HepG2 (cell line): ENCODE data around the gene MSMO1. TPM values are rescaled to one million over a fixed set of nuclear protein-coding genes. Genes with fewer than 3 reads are reported as not detected.

Experiments
- ARNT2 ChIP-seq: sonication (generic); formaldehyde crosslinking; IDR thresholded peaks from 2 replicates; pipeline ENCODE4 v1.8.0; 2022; ENCODE audit warnings: mild to moderate bottlenecking, low read depth, missing genetic modification reagents, moderate library complexity
- ATF4 ChIP-seq, 2 experiments: fragments of 450-650 bp in 1 of 2; sonication (generic) in 1 of 2; formaldehyde crosslinking; IDR thresholded peaks; 2 replicates each; pipeline versions ENCODE4 v1.5.0 to v1.8.0; 2020 to 2022; ENCODE audit warnings: mild to moderate bottlenecking in 1 of 2, missing genetic modification reagents in 1 of 2
- BRD4 ChIP-seq: sonication (generic); formaldehyde crosslinking; IDR thresholded peaks from 2 replicates; pipeline ENCODE4 v1.4.0; 2020; ENCODE audit warnings: missing genetic modification reagents
- EEA1 ChIP-seq: sonication (generic); formaldehyde crosslinking; IDR thresholded peaks from 2 replicates; pipeline ENCODE4 v1.5.1; 2020; ENCODE audit warnings: mild to moderate bottlenecking, missing genetic modification reagents, borderline replicate concordance
- ELF3 ChIP-seq: IDR thresholded peaks from 2 replicates; pipeline ENCODE4 v1.6.1; 2016; ENCODE audit warnings: missing genetic modification reagents, missing compliant biosample characterization
- GMEB1 ChIP-seq: sonication (generic); formaldehyde crosslinking; IDR thresholded peaks from 2 replicates; pipeline ENCODE4 v1.5.1; 2020; ENCODE audit warnings: missing genetic modification reagents, mild to moderate bottlenecking, borderline replicate concordance
- HNF4A ChIP-seq: sonication (generic); formaldehyde crosslinking; IDR thresholded peaks from 2 replicates; pipeline ENCODE4 v1.4.0; 2020; ENCODE audit warnings: missing genetic modification reagents
- HNRNPLL ChIP-seq: fragments of 200-400 bp; formaldehyde crosslinking; IDR thresholded peaks from 2 replicates; pipeline ENCODE4 v1.6.1; 2017; ENCODE audit warnings: mild to moderate bottlenecking, low read depth, low read length; ENCODE audit not compliant: poor library complexity, severe bottlenecking
- IKZF4 ChIP-seq: sonication (generic); formaldehyde crosslinking; IDR thresholded peaks from 2 replicates; pipeline ENCODE4 v1.5.1; 2020; ENCODE audit warnings: borderline replicate concordance, mild to moderate bottlenecking, low read depth, missing genetic modification reagents; ENCODE audit errors: not compliant biosample characterization
- MXI1 ChIP-seq: IDR thresholded peaks from 3 replicates; pipeline ENCODE4 v1.6.1; 2012; ENCODE audit warnings: low read depth, low read length, inconsistent platforms, borderline replicate concordance
- NFATC3 ChIP-seq: sonication (generic); formaldehyde crosslinking; IDR thresholded peaks from 2 replicates; pipeline ENCODE4 v1.5.1; 2020; ENCODE audit warnings: mild to moderate bottlenecking, missing genetic modification reagents
- TAF1 ChIP-seq: sonication (generic); formaldehyde crosslinking; IDR thresholded peaks from 2 replicates; pipeline ENCODE4 v1.4.0; 2020; ENCODE audit warnings: missing genetic modification reagents
- ZBTB42 ChIP-seq: sonication (generic); formaldehyde crosslinking; IDR thresholded peaks from 2 replicates; pipeline ENCODE4 v1.5.0; 2020; ENCODE audit warnings: mild to moderate bottlenecking, missing genetic modification reagents
- ZC3H4 ChIP-seq: sonication (generic); formaldehyde crosslinking; IDR thresholded peaks from 2 replicates; pipeline ENCODE4 v1.4.0; 2020; ENCODE audit warnings: missing genetic modification reagents, borderline replicate concordance
- ZFP1 ChIP-seq: IDR thresholded peaks from 2 replicates; pipeline ENCODE4 v1.6.1; 2016
- ZFP82 ChIP-seq: sonication (generic); formaldehyde crosslinking; IDR thresholded peaks from 2 replicates; pipeline ENCODE4 v1.5.1; 2020; ENCODE audit warnings: mild to moderate bottlenecking, missing genetic modification reagents, borderline replicate concordance
- ZNF263 ChIP-seq: sonication (generic); formaldehyde crosslinking; IDR thresholded peaks from 2 replicates; pipeline ENCODE4 v1.4.0; 2020; ENCODE audit warnings: missing genetic modification reagents
- ZNF646 ChIP-seq: sonication (generic); formaldehyde crosslinking; IDR thresholded peaks from 2 replicates; pipeline ENCODE4 v1.9.0; 2021; ENCODE audit warnings: mild to moderate bottlenecking, missing genetic modification reagents
- ZNF75D ChIP-seq: sonication (generic); formaldehyde crosslinking; IDR thresholded peaks from 2 replicates; pipeline ENCODE4 v1.8.1; 2023; ENCODE audit warnings: missing genetic modification reagents, mild to moderate bottlenecking, borderline replicate concordance
- polyA plus RNA-seq, 8 experiments: library from polyadenylated mRNA; depleted of rRNA in 3 of 8; stranded (reverse) in 7 of 8; unstranded in 1 of 8; fragments of >200 nt; fragmentation: Illumina TruSeq in 4 of 8; extraction: Trizol in 4 of 8; gene quantifications; 2 replicates each; pipeline versions ENCODE4 v1.2.1 to v1.2.3, GENCODE V29; 2011 to 2016; ENCODE audit warnings: low read depth in 4 of 8, missing spikeins in 1 of 8, mixed read lengths in 1 of 8; ENCODE audit not compliant: insufficient read depth in 1 of 8
- total RNA-seq, 5 experiments: library from RNA; depleted of rRNA; stranded (reverse); fragments of >200 nt; fragmentation: Illumina TruSeq; extraction: Trizol; gene quantifications; 2 replicates each; pipeline ENCODE4 v1.2.3, GENCODE V29; 2016; ENCODE audit warnings: low read depth in 1 of 5

MSMO1 gene
- total and polyA plus RNA-seq, 2 of the 13 experiments (the other 11 are each of a cell fraction or from before 2014, with no cell fraction given), result 98.1 to 216 TPM

GRCh38 chr4:165327211-165328100 is at the start of gene MSMO1 (continued):
- TF ChIP-seq GMEB1 (CRISPR knock-in tag), result peak; percentile 97
- no peak for TF ChIP-seq ZFP82 (CRISPR knock-in tag)
- TF ChIP-seq ZNF263 (CRISPR knock-in tag), result peak; percentile 71
- peak; percentile 66 for TF ChIP-seq IKZF4 (CRISPR knock-in tag)
- peak; percentile 4; the same call in 1 of the 2 replicates for TF ChIP-seq HNF4A (CRISPR knock-in tag)
- no peak for TF ChIP-seq ZC3H4
- TF ChIP-seq ATF4 (CRISPR knock-in tag; IDR thresholded peaks at IDR 0.05), result peak in 1 of 2 experiments; percentile 56; a peak in 2 of 4 replicates
- 0 out of 2 replicates have a peak, but pooled peaks have one; percentile 42 for TF ChIP-seq ZBTB42 (CRISPR knock-in tag)
- TF ChIP-seq HNRNPLL, result peak; percentile 100
- TF ChIP-seq MXI1, result peak; percentile 93
- no peak for TF ChIP-seq ZNF75D (CRISPR knock-in tag)
- TF ChIP-seq ZNF646 (CRISPR knock-in tag), result no peak
- peak; percentile 72; the same call in 1 of the 2 replicates for TF ChIP-seq ARNT2
- peak; percentile 94 for TF ChIP-seq EEA1 (CRISPR knock-in tag)
- TF ChIP-seq NFATC3, result peak; percentile 39; the same call in 1 of the 2 replicates
- TF ChIP-seq ELF3 (CRISPR knock-in tag), result peak; percentile 23; the same call in 1 of the 2 replicates
- peak; percentile 99 for TF ChIP-seq TAF1
- 0 out of 2 replicates have a peak, but pooled peaks have one; percentile 54 for TF ChIP-seq ZFP1 (CRISPR knock-in tag)
- peak; percentile 67; the same call in 1 of the 2 replicates for TF ChIP-seq BRD4
